Activated naive CD4-positive, alpha-beta T cell treated with anti-CD3 and anti-CD28 coated beads, Interleukin-2, amount 50 U/mL, for 16 hours (primary cell): ENCODE measurements around the gene KIRREL3.

Experiments used
- DNase-seq: peaks from one replicate; pipeline ENCODE4 v3.0.0-alpha.2; 2020

Gene KIRREL3

GRCh38 chr11:126592496-126593410 lies 407.8 kb downstream of the KIRREL3 start:
- DNase-seq, result no peak

GRCh38 chr11:126591966-126592489 lies 408.5 kb downstream of the KIRREL3 start:
- DNase-seq, result no peak

- DNase-seq, result no peak
Measured at GRCh38 chr11:126589492-126589803, 411.1 kb downstream of the KIRREL3 start.

GRCh38 chr11:126588630-126589491 lies 411.7 kb downstream of the KIRREL3 start:
- no peak for DNase-seq

GRCh38 chr11:126587541-126587940 lies 413.0 kb downstream of the KIRREL3 start:
- no peak for DNase-seq

GRCh38 chr11:126585774-126586491 lies 414.6 kb downstream of the KIRREL3 start:
- no peak for DNase-seq

GRCh38 chr11:126585388-126585773 lies 415.2 kb downstream of the KIRREL3 start:
- no peak for DNase-seq

GRCh38 chr11:126583594-126584427 lies 416.8 kb downstream of the KIRREL3 start:
- no peak for DNase-seq

- no peak for DNase-seq
Measured at GRCh38 chr11:126583101-126583500, 417.5 kb downstream of the KIRREL3 start.

GRCh38 chr11:126581871-126582648 lies 418.5 kb downstream of the KIRREL3 start:
- DNase-seq, result no peak

- DNase-seq, result no peak
Measured at GRCh38 chr11:126578426-126578825, 422.1 kb downstream of the KIRREL3 start.

GRCh38 chr11:126578021-126578420 lies 422.5 kb downstream of the KIRREL3 start:
- DNase-seq, result no peak

- DNase-seq, result no peak
Measured at GRCh38 chr11:126575849-126576248, 424.7 kb downstream of the KIRREL3 start.

- no peak for DNase-seq
Measured at GRCh38 chr11:126573325-126573978, 427.1 kb downstream of the KIRREL3 start.

GRCh38 chr11:126570489-126570888 lies 430.1 kb downstream of the KIRREL3 start:
- no peak for DNase-seq

- no peak for DNase-seq
Measured at GRCh38 chr11:126567419-126567818, 433.2 kb downstream of the KIRREL3 start.

- no peak for DNase-seq
Measured at GRCh38 chr11:126564566-126564965, 436.0 kb downstream of the KIRREL3 start.

- no peak for DNase-seq
Measured at GRCh38 chr11:126561327-126561893, 439.2 kb downstream of the KIRREL3 start.

- DNase-seq, result no peak
Measured at GRCh38 chr11:126560221-126560620, 440.3 kb downstream of the KIRREL3 start.
